ENCODE data around the gene KLF7.

- TF ChIP-seq CTCF (IDR thresholded peaks at IDR 0.05): no peak
- no peak for TF ChIP-seq REST (IDR thresholded peaks at IDR 0.05)
- TF ChIP-seq POLR2A (IDR thresholded peaks at IDR 0.05; ENCODE audit: low read length): no peak
- TF ChIP-seq SMC3 (IDR thresholded peaks at IDR 0.05): no peak
- TF ChIP-seq HDAC2 (IDR thresholded peaks at IDR 0.05): no peak
- no peak for TF ChIP-seq MAX (IDR thresholded peaks at IDR 0.05)
- no peak for TF ChIP-seq RCOR1 (IDR thresholded peaks at IDR 0.05; ENCODE audit: low read depth, low read length)
- TF ChIP-seq ATOH8 (CRISPR knock-in tag; IDR thresholded peaks at IDR 0.05; ENCODE audit: low read depth): no peak
- no peak for TF ChIP-seq RNF2 (IDR thresholded peaks at IDR 0.05; ENCODE audit: borderline replicate concordance, low read depth)
Observed at GRCh38 chr2:207039225-207039624, 126.5 kb downstream of the KLF7 start.

Data from A549 (cell line).